Measurements from ENCODE around the gene NF2. TPM values are rescaled to one million over a fixed set of nuclear protein-coding genes. Genes with fewer than 3 reads are reported as not detected.

NF2 gene
- total RNA-seq, 1 donor from 2014 or later = 67.9 TPM

DNA sequence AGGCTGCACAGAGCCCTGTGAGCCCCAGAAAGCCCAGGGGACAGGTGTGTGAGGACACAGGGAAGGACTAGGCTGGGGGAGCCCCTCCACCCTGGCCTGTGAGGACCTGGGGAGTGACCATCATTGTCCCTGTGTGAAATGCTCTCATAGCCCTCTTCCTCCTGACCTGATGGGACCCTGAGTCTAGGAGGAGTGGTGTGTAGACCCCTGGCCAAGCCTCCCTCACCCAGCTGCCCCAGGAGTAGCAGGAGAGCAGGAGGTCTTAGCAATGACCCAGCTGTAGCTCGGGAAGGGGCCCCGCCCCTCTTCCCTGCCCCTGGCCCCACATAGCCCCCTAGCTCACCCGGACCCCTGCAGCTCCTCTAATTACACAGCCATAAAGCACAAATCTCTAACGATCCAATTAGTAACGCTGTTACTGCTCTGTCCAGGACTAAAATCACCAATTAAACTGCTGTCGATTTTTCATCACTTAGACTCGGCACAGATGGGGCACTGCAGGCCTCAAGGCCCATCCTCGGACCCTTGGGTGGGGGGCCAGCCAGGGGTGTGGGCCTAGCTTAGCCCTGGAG, 109.8 kb downstream of the NF2 start:
- Mint-ChIP-seq H3K4me3 (ENCODE audit: unreplicated experiment) (no peak overlapping the region), H3K27ac (ENCODE audit: unreplicated experiment) (no peak overlapping the region), H3K9me3 (ENCODE audit: unreplicated experiment) (peaks cover 3% of the 10 kb centered on the region), H3K27me3 (ENCODE audit: unreplicated experiment) (peaks cover 39% of the 10 kb centered on the region), H3K36me3 (ENCODE audit: unreplicated experiment) (no peaks in the 10 kb centered on the region), H3K4me1 (ENCODE audit: unreplicated experiment) (no peaks in the 10 kb centered on the region)
- DNase-seq (ENCODE audit: extremely low spot score, unreplicated experiment) = no peak
- TF ChIP-seq, protein P1, sequence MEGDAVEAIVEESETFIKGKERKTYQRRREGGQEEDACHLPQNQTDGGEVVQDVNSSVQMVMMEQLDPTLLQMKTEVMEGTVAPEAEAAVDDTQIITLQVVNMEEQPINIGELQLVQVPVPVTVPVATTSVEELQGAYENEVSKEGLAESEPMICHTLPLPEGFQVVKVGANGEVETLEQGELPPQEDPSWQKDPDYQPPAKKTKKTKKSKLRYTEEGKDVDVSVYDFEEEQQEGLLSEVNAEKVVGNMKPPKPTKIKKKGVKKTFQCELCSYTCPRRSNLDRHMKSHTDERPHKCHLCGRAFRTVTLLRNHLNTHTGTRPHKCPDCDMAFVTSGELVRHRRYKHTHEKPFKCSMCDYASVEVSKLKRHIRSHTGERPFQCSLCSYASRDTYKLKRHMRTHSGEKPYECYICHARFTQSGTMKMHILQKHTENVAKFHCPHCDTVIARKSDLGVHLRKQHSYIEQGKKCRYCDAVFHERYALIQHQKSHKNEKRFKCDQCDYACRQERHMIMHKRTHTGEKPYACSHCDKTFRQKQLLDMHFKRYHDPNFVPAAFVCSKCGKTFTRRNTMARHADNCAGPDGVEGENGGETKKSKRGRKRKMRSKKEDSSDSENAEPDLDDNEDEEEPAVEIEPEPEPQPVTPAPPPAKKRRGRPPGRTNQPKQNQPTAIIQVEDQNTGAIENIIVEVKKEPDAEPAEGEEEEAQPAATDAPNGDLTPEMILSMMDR (IDR thresholded peaks at IDR 0.05) = no peak

DNA sequence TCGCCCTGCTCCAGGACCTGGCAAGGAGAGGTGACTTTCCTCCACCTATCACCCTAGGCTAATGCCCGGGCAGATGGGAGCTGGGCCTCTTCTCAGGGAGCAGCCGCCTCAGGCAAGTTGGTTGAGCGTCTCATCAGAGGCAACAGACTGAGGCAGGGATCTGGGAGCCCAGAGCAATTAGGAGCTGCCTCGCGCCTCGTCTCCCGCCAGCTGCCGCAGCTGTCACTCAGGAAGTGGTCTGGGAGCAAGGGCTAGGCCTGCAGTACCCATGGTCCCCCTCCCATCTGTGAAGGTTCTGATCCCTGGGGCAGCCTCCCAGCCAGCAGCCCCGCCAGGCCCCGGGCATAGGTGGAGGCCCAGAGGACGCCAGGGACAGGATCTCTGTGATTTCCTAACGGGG, 111.8 kb downstream of the NF2 start:
- Mint-ChIP-seq H3K4me3 (ENCODE audit: unreplicated experiment) (no peak overlapping the region), H3K36me3 (ENCODE audit: unreplicated experiment) (no peaks in the 10 kb centered on the region), H3K27ac (ENCODE audit: unreplicated experiment) (no peak overlapping the region), H3K27me3 (ENCODE audit: unreplicated experiment) (peaks cover 53% of the 10 kb centered on the region), H3K4me1 (ENCODE audit: unreplicated experiment) (no peaks in the 10 kb centered on the region), H3K9me3 (ENCODE audit: unreplicated experiment) (peaks cover 3% of the 10 kb centered on the region)
- TF ChIP-seq, protein P1 (IDR thresholded peaks at IDR 0.05) = no peak
- DNase-seq (ENCODE audit: extremely low spot score, unreplicated experiment) = no peak

DNA sequence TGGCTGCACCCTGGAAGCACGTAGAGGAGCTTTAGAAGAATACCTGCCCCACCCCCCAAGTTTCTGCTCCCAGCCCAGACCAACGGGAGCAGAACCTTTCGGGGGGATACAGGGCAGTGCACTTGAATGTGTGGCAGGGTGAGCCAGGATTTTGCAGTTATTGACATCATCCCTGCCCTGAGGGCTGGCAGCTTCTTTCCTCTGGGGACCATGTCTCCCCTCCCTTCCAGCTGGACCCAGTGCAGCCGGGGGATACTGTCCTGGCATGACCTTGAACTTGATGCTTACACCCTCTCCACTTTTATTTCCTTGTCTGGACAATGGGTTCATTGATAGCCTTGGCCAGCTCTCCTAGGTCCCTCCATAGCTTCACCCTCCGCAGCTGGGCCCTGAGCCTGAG, 112.3 kb downstream of the NF2 start:
- TF ChIP-seq, protein P1 (IDR thresholded peaks at IDR 0.05) = no peak
- H3K4me3 Mint-ChIP-seq (ENCODE audit: unreplicated experiment) = no peak overlapping the region
- no peak overlapping the region for H3K27ac Mint-ChIP-seq (ENCODE audit: unreplicated experiment)
- H3K27me3 Mint-ChIP-seq (ENCODE audit: unreplicated experiment) = peaks cover 53% of the 10 kb centered on the region
- H3K9me3 Mint-ChIP-seq (ENCODE audit: unreplicated experiment) = peaks cover 3% of the 10 kb centered on the region
- H3K4me1 Mint-ChIP-seq (ENCODE audit: unreplicated experiment) = no peaks in the 10 kb centered on the region
- no peaks in the 10 kb centered on the region for H3K36me3 Mint-ChIP-seq (ENCODE audit: unreplicated experiment)
- no peak for DNase-seq (ENCODE audit: extremely low spot score, unreplicated experiment)

GRCh38 chr22:29716814-29717545, 113.5 kb downstream of the NF2 start:
- TF ChIP-seq, protein P1 (IDR thresholded peaks at IDR 0.05) = no peak
- H3K36me3 Mint-ChIP-seq (ENCODE audit: unreplicated experiment) = no peaks in the 10 kb centered on the region
- peaks cover 3% of the 10 kb centered on the region for H3K9me3 Mint-ChIP-seq (ENCODE audit: unreplicated experiment)
- H3K4me1 Mint-ChIP-seq (ENCODE audit: unreplicated experiment) = no peaks in the 10 kb centered on the region
- H3K4me3 Mint-ChIP-seq (ENCODE audit: unreplicated experiment) = no peak overlapping the region
- no peak overlapping the region for H3K27ac Mint-ChIP-seq (ENCODE audit: unreplicated experiment)
- DNase-seq (ENCODE audit: extremely low spot score, unreplicated experiment) = peak; percentile 90
- H3K27me3 Mint-ChIP-seq (ENCODE audit: unreplicated experiment) = peaks cover 55% of the 10 kb centered on the region

DNA sequence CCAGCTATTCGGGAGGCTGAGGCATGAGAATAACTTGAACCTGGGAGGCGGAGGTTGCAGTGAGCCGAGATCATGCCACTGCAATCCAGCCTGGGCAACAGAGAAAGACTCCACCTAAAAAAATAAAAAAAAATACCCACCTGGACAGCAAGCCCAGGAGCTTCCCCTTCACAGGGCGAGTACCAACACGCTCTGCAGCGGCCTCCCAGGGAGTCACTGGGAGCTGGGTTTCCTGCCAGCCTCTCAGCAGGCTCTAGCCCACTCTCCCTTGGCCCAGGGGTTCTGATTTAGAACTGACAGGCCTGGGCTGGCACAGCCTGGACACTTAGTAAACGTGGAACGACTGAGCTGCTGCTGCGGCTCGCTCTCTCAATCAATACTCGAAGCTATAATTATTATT, 114.4 kb downstream of the NF2 start:
- DNase-seq (ENCODE audit: extremely low spot score, unreplicated experiment) = no peak
- no peak overlapping the region for H3K27ac Mint-ChIP-seq (ENCODE audit: unreplicated experiment)
- no peak overlapping the region for H3K4me3 Mint-ChIP-seq (ENCODE audit: unreplicated experiment)
- peaks cover 3% of the 10 kb centered on the region for H3K9me3 Mint-ChIP-seq (ENCODE audit: unreplicated experiment)
- H3K36me3 Mint-ChIP-seq (ENCODE audit: unreplicated experiment) = no peaks in the 10 kb centered on the region
- H3K4me1 Mint-ChIP-seq (ENCODE audit: unreplicated experiment) = no peaks in the 10 kb centered on the region
- peaks cover 49% of the 10 kb centered on the region for H3K27me3 Mint-ChIP-seq (ENCODE audit: unreplicated experiment)
- TF ChIP-seq, protein P1 (IDR thresholded peaks at IDR 0.05) = no peak
